Measurements from ENCODE around the gene BRMS1.
A peak's percentile ranks its signal among the peaks of the same experiment; 100 is the strongest.

BRMS1 gene

GRCh38 chr11:66317723-66318599 is 26.9 kb downstream of the BRMS1 start:
- H2AFZ ChIP-seq (ENCODE audit: insufficient read depth, low read length, poor library complexity) = peak overlapping the region; percentile 83
- peak overlapping the region; percentile 3 for H3K4me2 ChIP-seq (ENCODE audit: low read length)
- no peaks in the 10 kb centered on the region for H3K79me2 ChIP-seq (ENCODE audit: control insufficient read depth, insufficient read depth, low read length, poor library complexity)
- H3K36me3 ChIP-seq (ENCODE audit: control insufficient read depth in 1 of 2, insufficient read depth in 2 of 2, low read length in 2 of 2) = no peaks in the 10 kb centered on the region
- peak overlapping the region; percentile 83 for H2BK12ac ChIP-seq (ENCODE audit: low read length)
- no CpG with 5 or more reads among the region's 16 CpGs for WGBS (ENCODE audit: extremely low coverage, insufficient coverage, insufficient read length)
- H3K9me3 ChIP-seq (ENCODE audit: insufficient read depth, low read depth, low read length) = peaks cover 7% of the 10 kb centered on the region
- H3K27me3 ChIP-seq (ENCODE audit: insufficient read depth, low read length) = no peaks in the 10 kb centered on the region
- no peak overlapping the region for H3K9ac ChIP-seq (ENCODE audit: low read length)
- H2BK120ac ChIP-seq (ENCODE audit: insufficient read depth, low read length, poor library complexity) = peak overlapping the region; percentile 80
- peak overlapping the region; percentile 40 for H4K8ac ChIP-seq (ENCODE audit: low read depth, low read length)
- H3K79me1 ChIP-seq (ENCODE audit: low read length) = peaks cover 26% of the 10 kb centered on the region
- H3K23ac ChIP-seq (ENCODE audit: low read length) = no peak overlapping the region
- H3K27ac ChIP-seq (ENCODE audit: low read depth, low read length) = peak overlapping the region; percentile 58
- peak overlapping the region; percentile 78 for H4K91ac ChIP-seq (ENCODE audit: low read depth, low read length)
- peak overlapping the region; percentile 93 for H3K18ac ChIP-seq (ENCODE audit: low read length)
- peak overlapping the region; percentile 17 for H2BK5ac ChIP-seq (ENCODE audit: low read depth, low read length, poor library complexity)
- peak; percentile 9 to 50 for DNase-seq
- H3K4ac ChIP-seq (ENCODE audit: low read depth, low read length) = peak overlapping the region; percentile 42
- H3K4me1 ChIP-seq (ENCODE audit: control insufficient read depth in 1 of 2, insufficient read depth in 2 of 2, low read length in 2 of 2) = peaks cover 39 to 48% of the 10 kb centered on the region in 2 experiments
- H3K4me3 ChIP-seq (ENCODE audit: low read depth, low read length) = no peak overlapping the region
- H4K12ac ChIP-seq (ENCODE audit: low read depth, low read length) = peak overlapping the region; percentile 27
- peak overlapping the region; percentile 91 for H2AK5ac ChIP-seq (ENCODE audit: low read length)
- H3K14ac ChIP-seq (ENCODE audit: low read length) = peak overlapping the region; percentile 82

GRCh38 chr11:66317322-66317722 is 27.6 kb downstream of the BRMS1 start:
- H3K4ac ChIP-seq (ENCODE audit: low read depth, low read length) = peak overlapping the region; percentile 42
- no peak overlapping the region for H3K23ac ChIP-seq (ENCODE audit: low read length)
- peak overlapping the region; percentile 82 for H3K14ac ChIP-seq (ENCODE audit: low read length)
- peak overlapping the region; percentile 78 for H4K91ac ChIP-seq (ENCODE audit: low read depth, low read length)
- peak overlapping the region; percentile 91 for H2AK5ac ChIP-seq (ENCODE audit: low read length)
- H3K36me3 ChIP-seq (ENCODE audit: control insufficient read depth in 1 of 2, insufficient read depth in 2 of 2, low read length in 2 of 2) = no peaks in the 10 kb centered on the region
- no peaks in the 10 kb centered on the region for H3K79me2 ChIP-seq (ENCODE audit: control insufficient read depth, insufficient read depth, low read length, poor library complexity)
- H3K27ac ChIP-seq (ENCODE audit: low read depth, low read length) = peak overlapping the region; percentile 58
- H3K9me3 ChIP-seq (ENCODE audit: insufficient read depth, low read depth, low read length) = peaks cover 7% of the 10 kb centered on the region
- H3K4me2 ChIP-seq (ENCODE audit: low read length) = peak overlapping the region; percentile 11
- peak overlapping the region; percentile 27 for H4K12ac ChIP-seq (ENCODE audit: low read depth, low read length)
- WGBS (ENCODE audit: extremely low coverage, insufficient coverage, insufficient read length) = no CpG with 5 or more reads among the region's 14 CpGs
- H3K4me1 ChIP-seq (ENCODE audit: control insufficient read depth in 1 of 2, insufficient read depth in 2 of 2, low read length in 2 of 2) = peaks cover 37 to 43% of the 10 kb centered on the region in 2 experiments
- H3K18ac ChIP-seq (ENCODE audit: low read length) = peak overlapping the region; percentile 93
- peaks cover 26% of the 10 kb centered on the region for H3K79me1 ChIP-seq (ENCODE audit: low read length)
- H2AFZ ChIP-seq (ENCODE audit: insufficient read depth, low read length, poor library complexity) = peak overlapping the region; percentile 83
- H2BK12ac ChIP-seq (ENCODE audit: low read length) = peak overlapping the region; percentile 83
- no peak overlapping the region for H3K9ac ChIP-seq (ENCODE audit: low read length)
- H3K27me3 ChIP-seq (ENCODE audit: insufficient read depth, low read length) = no peaks in the 10 kb centered on the region
- H3K4me3 ChIP-seq (ENCODE audit: low read depth, low read length) = no peak overlapping the region
- H2BK120ac ChIP-seq (ENCODE audit: insufficient read depth, low read length, poor library complexity) = peak overlapping the region; percentile 80
- peak overlapping the region; percentile 40 for H4K8ac ChIP-seq (ENCODE audit: low read depth, low read length)
- no peak for DNase-seq
- peak overlapping the region; percentile 15 for H2BK5ac ChIP-seq (ENCODE audit: low read depth, low read length, poor library complexity)

- H3K4me3 ChIP-seq (ENCODE audit: low read depth, low read length) = peak within 1 kb of the TSS; percentile 20
- WGBS (ENCODE audit: extremely low coverage, insufficient coverage, insufficient read length) = no CpG with 5 or more reads among the region's 29 CpGs
- peak within 1 kb of the TSS; percentile 83 for H2AFZ ChIP-seq (ENCODE audit: insufficient read depth, low read length, poor library complexity)
- H3K4ac ChIP-seq (ENCODE audit: low read depth, low read length) = peak within 1 kb of the TSS; percentile 42
- peak within 1 kb of the TSS; percentile 82 for H3K14ac ChIP-seq (ENCODE audit: low read length)
- H4K8ac ChIP-seq (ENCODE audit: low read depth, low read length) = peak within 1 kb of the TSS; percentile 40
- peaks cover 7% of the 10 kb centered on the region for H3K9me3 ChIP-seq (ENCODE audit: insufficient read depth, low read depth, low read length)
- peak within 1 kb of the TSS; percentile 83 for H2BK12ac ChIP-seq (ENCODE audit: low read length)
- H3K36me3 ChIP-seq (ENCODE audit: control insufficient read depth in 1 of 2, insufficient read depth in 2 of 2, low read length in 2 of 2) = no peaks in the 10 kb centered on the region
- peak within 1 kb of the TSS; percentile 91 for H2AK5ac ChIP-seq (ENCODE audit: low read length)
- peak within 1 kb of the TSS; percentile 93 for H3K18ac ChIP-seq (ENCODE audit: low read length)
- H3K79me1 ChIP-seq (ENCODE audit: low read length) = peaks cover 29% of the 10 kb centered on the region
- H3K9ac ChIP-seq (ENCODE audit: low read length) = no peak within 1 kb of the TSS
- H3K4me2 ChIP-seq (ENCODE audit: low read length) = peak within 1 kb of the TSS; percentile 20
- H3K27me3 ChIP-seq (ENCODE audit: insufficient read depth, low read length) = no peaks in the 10 kb centered on the region
- peak within 1 kb of the TSS; percentile 80 for H2BK120ac ChIP-seq (ENCODE audit: insufficient read depth, low read length, poor library complexity)
- no peak for DNase-seq
- peak within 1 kb of the TSS; percentile 78 for H4K91ac ChIP-seq (ENCODE audit: low read depth, low read length)
- H3K27ac ChIP-seq (ENCODE audit: low read depth, low read length) = peak within 1 kb of the TSS; percentile 58
- no peak within 1 kb of the TSS for H3K23ac ChIP-seq (ENCODE audit: low read length)
- H3K79me2 ChIP-seq (ENCODE audit: control insufficient read depth, insufficient read depth, low read length, poor library complexity) = no peaks in the 10 kb centered on the region
- peak within 1 kb of the TSS; percentile 27 for H4K12ac ChIP-seq (ENCODE audit: low read depth, low read length)
- peak within 1 kb of the TSS; percentile 17 for H2BK5ac ChIP-seq (ENCODE audit: low read depth, low read length, poor library complexity)
- peaks cover 37 to 44% of the 10 kb centered on the region in 2 experiments for H3K4me1 ChIP-seq (ENCODE audit: control insufficient read depth in 1 of 2, insufficient read depth in 2 of 2, low read length in 2 of 2)
These were observed 28.1 kb downstream of the BRMS1 start, which contains the start of gene CD248 for GRCh38 chr11:66316849-66317251. Gene CD248 (minus strand): TSS chr11:66317044. CDS start chr11:66317027, 17 bp downstream.

GRCh38 chr11:66315921-66316811 is 28.7 kb downstream of the BRMS1 start:
- Histone ChIP-seq H4K12ac (ENCODE audit: low read depth, low read length) (no peak overlapping the region), H4K8ac (ENCODE audit: low read depth, low read length) (peak overlapping the region; percentile 16), H3K9ac (ENCODE audit: low read length) (no peak overlapping the region), H3K4me2 (ENCODE audit: low read length) (peak overlapping the region; percentile 20), H4K91ac (ENCODE audit: low read depth, low read length) (peak overlapping the region; percentile 44), H3K27ac (ENCODE audit: low read depth, low read length) (no peak overlapping the region), H3K27me3 (ENCODE audit: insufficient read depth, low read length) (no peaks in the 10 kb centered on the region), H2BK5ac (ENCODE audit: low read depth, low read length, poor library complexity) (no peak overlapping the region), H3K79me1 (ENCODE audit: low read length) (peaks cover 30% of the 10 kb centered on the region), H2BK12ac (ENCODE audit: low read length) (no peak overlapping the region), H3K4ac (ENCODE audit: low read depth, low read length) (no peak overlapping the region), H3K14ac (ENCODE audit: low read length) (peak overlapping the region; percentile 29), H3K23ac (ENCODE audit: low read length) (no peak overlapping the region), H2BK120ac (ENCODE audit: insufficient read depth, low read length, poor library complexity) (peak overlapping the region; percentile 7), H3K79me2 (ENCODE audit: control insufficient read depth, insufficient read depth, low read length, poor library complexity) (no peaks in the 10 kb centered on the region), H3K9me3 (ENCODE audit: insufficient read depth, low read depth, low read length) (peaks cover 7% of the 10 kb centered on the region), H3K36me3 (ENCODE audit: control insufficient read depth in 1 of 2, insufficient read depth in 2 of 2, low read length in 2 of 2) (no peaks in the 10 kb centered on the region), H3K18ac (ENCODE audit: low read length) (peak overlapping the region; percentile 40), H2AK5ac (ENCODE audit: low read length) (peak overlapping the region; percentile 21), H3K4me1 (ENCODE audit: control insufficient read depth in 1 of 2, insufficient read depth in 2 of 2, low read length in 2 of 2) (peaks cover 38 to 45% of the 10 kb centered on the region in 2 experiments), H3K4me3 (ENCODE audit: low read depth, low read length) (peak overlapping the region; percentile 20), H2AFZ (ENCODE audit: insufficient read depth, low read length, poor library complexity) (no peak overlapping the region)
- no peak for DNase-seq
- WGBS (ENCODE audit: extremely low coverage, insufficient coverage, insufficient read length) = no CpG with 5 or more reads among the region's 52 CpGs

Measured in trophoblast cell (in vitro differentiated cells and primary cell).